ENCODE measurements around the gene GPR17.

Gene GPR17

GRCh38 chr2:127695491-127696472 is 49.8 kb downstream of the GPR17 start:
- DNase-seq, result peak; percentile 92

- no peak for DNase-seq
Observed at GRCh38 chr2:127697482-127698180, 51.7 kb downstream of the GPR17 start.

- DNase-seq, result no peak
Observed at GRCh38 chr2:127698553-127699355, 52.8 kb downstream of the GPR17 start.

- DNase-seq, result peak; percentile 99
Observed at GRCh38 chr2:127700527-127701192, 54.7 kb downstream of the GPR17 start.

- peak; percentile 98 for DNase-seq
Observed at GRCh38 chr2:127701193-127701650, 55.3 kb downstream of the GPR17 start, which contains the start of gene SFT2D3. TSS of gene SFT2D3 (plus strand) at chr2:127701497. CDS start at chr2:127701529, 32 bp downstream.

- DNase-seq, result peak; percentile 91
Observed at GRCh38 chr2:127701651-127702394, 55.9 kb downstream of the GPR17 start.

All from DMS53 (cell line).